GM21786 (cell line): ENCODE measurements around the gene KCTD13.
"Not testable (repeated sequence)": the region's sequence is repeated elsewhere in the genome, so short reads cannot be mapped to it uniquely, and the experiment has no call there.

Experiments used
- ATAC-seq: cut with Tn5 transposase; IDR thresholded peaks from one replicate; pipeline ENCODE4 v1.9.1; 2021; ENCODE audit not compliant: unreplicated experiment

The KCTD13 gene

DNA sequence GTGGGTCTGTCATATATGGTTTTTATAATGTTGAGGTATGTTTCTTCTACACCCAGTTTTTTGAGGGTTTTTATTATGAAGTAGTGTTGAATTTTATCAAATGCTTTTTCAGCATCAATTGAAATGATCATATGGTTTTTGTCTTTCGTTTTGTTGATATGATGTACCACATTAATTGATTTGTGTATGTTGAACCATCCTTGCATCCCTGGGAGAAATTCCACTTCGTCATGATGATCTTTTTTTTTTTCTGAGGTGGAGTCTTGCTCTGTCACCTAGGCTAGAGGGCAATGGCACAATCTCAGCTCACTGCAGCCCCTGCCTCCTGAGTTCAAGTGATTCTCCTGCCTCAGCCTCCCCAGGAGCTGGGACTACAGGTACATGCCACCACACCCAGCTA, 21.9 kb upstream of the KCTD13 start:
- no peak for ATAC-seq

DNA sequence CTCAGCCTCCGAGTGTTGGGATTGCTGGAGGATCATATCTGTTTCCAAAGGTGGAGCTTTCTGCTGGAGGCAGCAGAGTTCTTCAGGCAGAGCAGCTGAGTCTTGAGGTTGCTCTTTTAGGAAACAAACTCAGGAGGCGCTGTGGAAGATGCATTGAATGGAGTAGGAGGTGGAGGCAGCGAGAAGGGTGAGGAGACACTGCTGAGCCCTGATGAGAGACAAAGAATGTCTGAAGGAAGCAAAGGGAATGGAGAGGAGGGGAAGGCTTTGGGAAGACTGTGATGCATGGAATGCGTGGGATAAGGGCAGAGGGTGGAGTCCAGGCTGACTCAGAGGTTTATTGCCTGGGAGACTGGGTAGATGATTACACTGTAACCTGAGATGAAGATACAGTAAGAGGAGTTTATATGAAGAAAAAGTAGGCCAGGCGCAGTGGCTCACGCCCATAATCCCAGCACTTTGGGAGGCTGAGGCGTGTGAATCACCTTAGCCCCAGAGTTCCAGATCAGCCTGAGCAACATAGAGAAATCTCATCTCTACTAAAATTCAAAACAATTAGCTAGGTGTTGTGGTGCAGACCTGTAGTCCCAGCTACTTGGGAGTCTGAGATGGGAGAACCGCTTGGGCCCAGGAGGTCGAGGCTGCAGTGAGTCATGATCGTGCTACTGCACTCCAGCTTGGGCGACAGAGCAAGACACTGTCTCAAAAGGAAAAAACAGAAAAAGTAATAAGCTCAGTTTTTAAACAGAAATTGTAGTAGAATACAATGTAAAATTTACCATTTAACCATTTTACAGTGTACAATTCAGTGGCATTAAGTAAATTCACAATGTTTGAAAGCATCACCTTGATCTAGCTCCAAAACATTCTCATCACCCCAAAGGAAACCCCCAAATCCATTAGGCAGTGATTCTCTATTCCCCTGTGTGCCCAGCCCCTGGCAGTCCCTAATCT, 18.1 kb upstream of the KCTD13 start:
- ATAC-seq, result no peak

DNA sequence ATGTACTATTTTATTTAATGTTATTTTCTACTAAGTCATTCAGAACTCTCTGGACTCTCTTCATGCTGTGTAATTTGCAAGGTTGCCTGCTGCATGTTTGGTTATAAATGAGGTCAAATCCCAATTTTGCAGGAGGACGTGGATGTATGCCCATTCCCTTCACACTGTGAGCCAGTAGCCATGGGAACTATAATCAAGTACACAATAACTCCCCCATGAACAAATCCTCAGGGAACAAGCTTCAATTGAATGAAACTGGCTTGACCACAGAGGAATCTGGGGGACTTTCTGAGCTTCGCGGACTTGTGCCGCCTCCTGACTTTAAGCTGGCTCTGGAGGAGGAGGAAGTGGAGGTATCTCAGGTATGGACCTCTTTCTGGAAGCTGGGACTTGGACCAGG, 14.6 kb upstream of the KCTD13 start:
- no peak for ATAC-seq

DNA sequence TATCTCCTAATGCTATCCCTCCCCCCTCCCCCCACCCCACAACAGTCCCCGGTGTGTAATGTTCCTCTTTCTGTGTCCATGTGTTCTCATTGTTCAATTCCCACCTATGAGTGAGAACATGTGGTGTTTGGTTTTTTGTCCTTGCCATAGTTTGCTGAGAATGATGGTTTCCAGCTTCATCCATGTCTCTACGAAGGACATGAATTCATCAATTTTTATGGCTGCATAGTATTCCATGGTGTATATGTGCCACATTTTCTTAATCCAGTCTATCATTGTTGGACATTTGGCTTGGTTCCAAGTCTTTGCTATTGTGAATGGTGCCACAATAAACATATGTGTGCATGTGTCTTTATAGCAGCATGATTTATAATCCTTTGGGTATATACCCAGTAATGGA, 5.7 kb upstream of the KCTD13 start:
- ATAC-seq, result not testable (repeated sequence)

DNA sequence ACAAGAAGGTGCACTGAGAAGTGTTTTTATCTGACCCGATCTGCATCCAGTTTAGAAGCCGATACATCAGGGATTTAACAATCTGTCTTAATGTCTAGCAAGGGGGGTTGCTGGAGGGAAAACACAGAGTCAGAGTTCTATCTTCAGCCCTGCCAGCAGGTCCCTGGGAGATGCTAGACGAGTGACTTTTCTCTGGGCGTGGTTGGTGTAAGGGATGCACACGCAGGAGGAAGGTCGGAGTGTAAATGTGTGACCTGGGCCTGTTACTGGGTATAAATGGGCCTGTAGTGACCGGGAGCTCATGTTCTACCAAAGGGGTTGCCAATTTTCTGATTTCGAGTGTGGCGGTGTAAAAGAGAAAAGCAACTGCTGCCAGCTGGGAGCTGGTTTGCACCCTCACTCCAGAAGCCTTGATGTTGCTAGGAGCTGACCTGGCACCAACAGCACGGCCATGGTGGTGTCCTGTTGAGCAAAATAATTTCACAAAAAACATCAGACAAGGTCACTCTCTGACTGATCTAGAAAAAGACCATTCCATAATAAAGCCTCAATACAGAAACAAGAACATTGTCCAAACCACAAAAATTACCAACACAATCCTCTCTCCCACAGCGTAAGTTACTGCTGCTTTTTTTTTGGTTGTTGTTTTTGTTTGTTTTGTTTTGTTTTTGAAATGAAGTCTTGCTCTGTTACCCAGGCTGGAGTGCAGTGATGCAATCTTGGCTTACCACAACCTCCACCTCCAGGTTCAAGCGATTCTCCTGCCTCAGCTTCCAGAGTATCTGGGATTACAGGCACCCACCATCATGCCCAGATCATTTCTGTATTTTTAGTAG, 1.3 kb upstream of the KCTD13 start:
- no peak for ATAC-seq

DNA sequence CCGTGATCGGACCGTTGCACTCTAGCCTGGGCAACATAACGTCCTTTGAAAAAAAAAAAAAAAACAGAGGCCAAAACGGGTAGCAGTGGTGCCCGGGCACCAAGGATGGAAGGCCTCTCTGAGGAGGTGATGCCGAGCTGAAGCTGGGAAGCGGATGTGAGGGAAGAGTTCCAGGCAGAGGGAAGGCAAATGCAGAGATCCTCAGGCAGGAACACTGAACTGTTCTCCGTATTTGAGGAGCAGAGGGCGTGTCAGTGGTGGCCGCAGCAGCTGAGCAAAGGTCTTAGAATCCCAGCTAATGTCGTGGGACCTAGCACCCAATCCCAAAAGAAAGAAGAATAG, 656 bp upstream of the KCTD13 start:
- no peak for ATAC-seq

DNA sequence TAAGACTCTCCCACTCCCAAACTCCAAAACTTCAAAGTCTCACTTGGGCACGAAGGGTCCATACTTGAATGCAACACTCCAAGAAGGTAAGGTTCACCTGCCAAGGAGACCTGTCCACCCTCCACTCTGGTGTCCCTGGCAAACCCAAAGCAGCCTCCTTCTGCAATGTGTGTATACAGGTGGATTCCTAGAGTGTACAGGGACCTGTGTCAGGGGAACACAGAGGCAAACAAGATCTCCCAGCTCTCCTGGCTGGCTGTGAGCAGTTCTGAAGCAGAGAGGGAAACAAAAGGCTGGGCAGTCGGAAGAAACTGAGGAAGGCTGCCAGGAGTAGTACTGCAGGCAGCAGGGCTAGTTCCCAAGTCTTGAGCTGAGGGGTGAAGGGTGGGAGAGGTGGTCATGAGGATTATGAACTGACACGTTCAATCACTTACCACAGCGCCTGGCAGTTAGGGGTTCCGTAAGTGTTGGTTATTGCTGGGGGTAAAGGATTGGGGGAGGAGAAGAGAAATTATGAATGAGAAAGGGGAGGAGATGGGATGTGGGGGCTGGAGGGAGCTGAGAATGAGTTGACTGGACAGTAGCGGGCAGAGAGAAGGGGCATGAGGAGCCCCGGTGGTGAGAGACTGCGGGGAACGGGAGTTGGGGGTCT, 795 bp downstream of the KCTD13 start:
- ATAC-seq, result no peak

DNA sequence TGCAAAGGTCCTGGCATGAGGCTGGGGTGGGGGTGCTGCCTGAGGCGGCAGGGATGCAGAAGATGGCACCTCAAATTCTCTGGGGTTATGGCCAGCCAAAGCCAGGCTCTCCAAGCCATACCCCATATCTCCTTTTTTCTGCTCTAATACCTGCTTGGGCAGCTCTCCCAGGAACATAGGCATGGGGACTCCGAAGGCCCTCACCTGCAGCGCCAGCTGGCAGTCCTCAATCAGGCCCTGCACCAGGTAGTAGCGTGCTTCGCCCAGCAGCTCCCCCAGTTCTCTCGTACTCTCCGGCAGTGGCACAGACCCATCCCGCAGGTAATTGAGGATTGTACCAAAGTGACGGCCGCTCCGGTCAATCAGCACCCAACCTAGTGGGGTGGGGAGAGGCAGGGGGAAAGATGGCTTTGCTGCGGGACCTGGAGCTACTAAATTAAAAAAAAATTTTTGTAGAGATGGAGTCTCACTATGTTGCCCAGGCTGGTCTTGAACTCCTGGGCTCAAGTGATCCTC, 3.0 kb downstream of the KCTD13 start:
- no peak for ATAC-seq

DNA sequence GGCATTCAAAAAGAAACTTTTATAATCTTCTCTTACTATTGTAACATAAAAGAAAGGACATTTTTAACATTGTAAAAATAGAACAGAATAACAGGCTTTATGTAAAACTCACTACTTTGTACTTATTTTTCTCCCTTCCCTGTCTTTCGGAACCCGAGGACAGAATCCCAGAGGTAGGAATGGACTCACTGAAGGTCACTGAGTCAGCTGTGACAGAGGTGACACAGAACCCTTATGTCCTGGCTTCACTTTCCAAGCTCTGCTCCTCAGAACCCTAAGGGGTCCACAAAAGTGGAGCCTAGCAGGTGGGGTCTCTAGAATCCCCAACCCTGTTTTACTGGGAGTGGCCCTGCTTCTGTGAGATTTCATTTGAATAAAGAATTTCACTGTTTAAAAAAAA, 3.7 kb downstream of the KCTD13 start:
- no peak for ATAC-seq

DNA sequence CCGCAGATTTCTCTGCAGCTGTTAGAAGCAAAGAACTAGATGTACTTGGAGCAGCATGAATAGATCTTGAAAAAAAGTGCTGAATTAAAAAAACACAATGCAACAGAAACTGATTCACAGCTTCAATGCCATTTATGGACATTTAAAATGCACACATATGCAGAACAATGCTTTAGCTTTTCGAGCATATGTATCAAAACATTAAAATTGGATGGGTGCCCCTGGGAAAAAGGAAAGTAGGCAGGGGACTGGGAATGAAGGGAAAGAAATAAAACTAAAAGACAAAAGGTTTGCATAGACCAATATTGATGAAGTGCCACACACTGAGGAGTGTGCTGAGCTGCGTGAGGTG, 5.0 kb downstream of the KCTD13 start:
- ATAC-seq, result no peak

DNA sequence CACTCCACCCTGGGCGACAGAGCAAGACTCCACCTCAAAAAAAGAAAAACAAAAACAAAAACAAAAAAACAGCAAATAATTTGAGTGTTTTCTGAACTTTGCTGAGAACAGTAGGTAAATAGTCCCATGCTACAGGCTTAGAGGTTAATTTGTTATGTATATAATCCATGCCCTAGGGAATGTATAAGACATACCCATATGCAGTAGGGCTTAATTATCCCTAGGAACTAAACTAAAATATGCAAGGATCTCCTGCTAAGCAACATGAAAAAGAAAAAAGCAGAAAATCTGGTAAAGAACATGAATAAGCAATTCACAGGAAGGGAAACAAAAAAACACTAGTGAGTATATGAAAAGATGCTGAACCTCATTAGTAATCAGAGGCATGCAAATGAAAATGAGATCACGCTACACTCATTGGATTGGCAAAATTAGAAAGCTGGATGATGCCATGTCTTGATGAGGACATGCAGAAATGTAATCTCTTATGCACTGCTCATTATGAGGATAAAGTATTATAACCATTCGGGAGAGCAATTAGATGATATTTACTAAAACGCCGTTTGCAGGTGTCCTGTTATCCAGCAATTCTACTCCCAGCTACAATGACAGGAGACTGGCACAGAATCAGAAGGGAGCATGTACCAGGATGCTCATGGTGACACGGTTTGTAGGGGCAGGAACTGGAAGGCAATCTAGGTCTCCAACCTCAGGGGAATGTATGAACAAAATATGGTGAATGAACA, 5.6 kb downstream of the KCTD13 start:
- ATAC-seq, result no peak

DNA sequence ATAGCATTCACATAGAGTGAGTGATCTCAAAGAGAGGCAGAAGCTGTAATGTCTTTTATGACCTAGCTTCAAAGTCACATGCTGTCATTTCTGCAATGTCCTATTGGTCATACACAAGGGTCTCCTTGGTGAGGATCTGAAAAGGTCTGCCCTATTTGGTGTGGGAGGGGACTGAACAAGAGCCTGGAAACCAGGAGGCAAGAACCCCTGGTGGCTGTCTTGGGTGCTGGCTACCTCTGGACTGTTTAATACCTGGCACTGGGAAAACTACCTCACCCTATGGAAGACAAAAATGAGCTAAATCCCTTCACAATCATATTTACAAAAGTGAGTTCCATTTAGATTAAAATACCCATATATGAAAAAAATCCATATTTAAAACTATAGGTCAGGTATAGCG, 9.0 kb downstream of the KCTD13 start:
- no peak for ATAC-seq

DNA sequence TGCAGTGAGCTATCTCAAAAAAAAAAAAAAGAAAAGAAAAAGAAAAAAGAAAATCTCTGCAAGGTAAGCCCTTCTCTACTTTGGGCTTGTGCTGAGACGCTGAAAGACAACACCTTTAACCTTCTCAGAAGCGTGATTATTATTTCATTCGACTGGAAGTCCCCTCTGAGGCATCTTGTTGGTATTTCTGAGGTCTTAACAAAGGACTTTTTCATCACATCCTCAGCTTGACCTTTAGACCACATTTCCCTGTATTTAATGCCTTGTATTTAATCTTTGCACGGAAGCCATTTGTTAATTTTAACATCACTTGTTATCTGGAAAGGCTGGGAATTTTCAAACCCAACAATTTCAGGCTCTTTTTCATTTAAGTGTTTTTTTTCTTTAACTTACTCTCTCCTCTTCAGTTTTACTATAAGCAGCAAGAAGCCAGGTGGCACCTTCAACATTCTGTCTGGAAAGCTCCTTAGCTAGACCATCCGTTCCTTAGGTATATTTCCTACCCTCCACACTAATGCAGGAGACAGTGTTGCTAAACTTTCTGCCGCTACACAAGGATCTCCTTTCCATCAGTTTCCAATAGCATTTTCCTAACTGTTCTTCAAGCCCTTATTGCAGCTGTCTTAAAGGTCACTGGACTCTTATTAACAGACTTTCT, 10.3 kb downstream of the KCTD13 start:
- ATAC-seq, result no peak

DNA sequence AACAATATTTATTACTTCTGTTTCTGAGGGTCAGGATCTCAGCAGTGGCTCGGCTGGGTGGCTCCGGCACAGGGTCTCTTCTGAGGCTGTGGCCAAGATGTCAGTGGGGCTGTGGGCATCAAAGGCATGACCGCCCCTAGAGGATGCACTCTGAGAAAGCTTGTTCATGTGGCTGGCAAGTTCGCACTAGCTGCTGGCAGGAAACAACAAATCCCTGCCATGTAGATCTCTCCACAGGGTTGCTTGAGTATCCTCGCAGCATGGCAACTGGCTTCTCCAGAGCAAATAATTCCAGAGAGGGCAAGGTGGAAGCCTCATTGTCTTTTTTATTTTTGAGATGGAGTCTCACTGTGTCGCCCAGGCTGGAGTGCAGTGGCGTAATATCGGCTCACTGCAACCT, 12.5 kb downstream of the KCTD13 start:
- no peak for ATAC-seq

DNA sequence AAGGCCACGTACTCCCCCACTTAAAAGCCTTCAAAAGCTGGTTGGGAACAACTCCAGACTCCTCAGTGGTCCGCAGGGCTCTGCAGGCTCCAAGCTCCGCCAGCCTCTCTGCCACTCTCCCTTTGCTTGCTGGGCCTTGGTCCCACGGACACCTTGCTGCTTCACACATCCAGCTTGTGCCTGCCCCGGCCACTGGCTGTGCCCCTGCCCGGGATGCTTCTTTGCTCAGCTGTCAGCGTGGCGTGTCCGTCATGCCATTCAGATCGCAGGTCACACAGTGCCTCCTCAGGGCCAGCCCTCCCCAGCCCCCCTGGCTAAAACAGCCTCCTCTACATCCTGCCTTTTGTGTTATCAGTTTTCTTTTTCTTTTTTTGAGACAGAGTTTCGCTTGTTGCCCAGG, 13.9 kb downstream of the KCTD13 start:
- no peak for ATAC-seq

DNA sequence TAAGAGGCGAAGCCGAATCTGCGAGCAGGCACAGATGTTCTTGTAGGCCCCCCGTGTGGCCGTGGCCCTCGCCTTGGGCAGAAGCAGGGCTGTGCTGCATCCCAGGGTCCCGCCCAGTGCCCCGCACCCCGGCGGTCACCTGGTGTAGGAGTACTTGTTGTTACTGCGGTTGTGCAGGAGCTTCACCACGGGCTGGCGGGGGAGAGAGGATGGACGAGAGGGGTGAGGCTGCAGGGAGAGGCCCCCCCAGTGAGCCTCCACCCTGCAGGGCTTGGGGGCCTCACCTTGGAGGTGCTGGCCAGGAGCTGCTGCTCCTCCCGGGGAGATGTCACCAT, 14.4 kb downstream of the KCTD13 start:
- ATAC-seq, result no peak

DNA sequence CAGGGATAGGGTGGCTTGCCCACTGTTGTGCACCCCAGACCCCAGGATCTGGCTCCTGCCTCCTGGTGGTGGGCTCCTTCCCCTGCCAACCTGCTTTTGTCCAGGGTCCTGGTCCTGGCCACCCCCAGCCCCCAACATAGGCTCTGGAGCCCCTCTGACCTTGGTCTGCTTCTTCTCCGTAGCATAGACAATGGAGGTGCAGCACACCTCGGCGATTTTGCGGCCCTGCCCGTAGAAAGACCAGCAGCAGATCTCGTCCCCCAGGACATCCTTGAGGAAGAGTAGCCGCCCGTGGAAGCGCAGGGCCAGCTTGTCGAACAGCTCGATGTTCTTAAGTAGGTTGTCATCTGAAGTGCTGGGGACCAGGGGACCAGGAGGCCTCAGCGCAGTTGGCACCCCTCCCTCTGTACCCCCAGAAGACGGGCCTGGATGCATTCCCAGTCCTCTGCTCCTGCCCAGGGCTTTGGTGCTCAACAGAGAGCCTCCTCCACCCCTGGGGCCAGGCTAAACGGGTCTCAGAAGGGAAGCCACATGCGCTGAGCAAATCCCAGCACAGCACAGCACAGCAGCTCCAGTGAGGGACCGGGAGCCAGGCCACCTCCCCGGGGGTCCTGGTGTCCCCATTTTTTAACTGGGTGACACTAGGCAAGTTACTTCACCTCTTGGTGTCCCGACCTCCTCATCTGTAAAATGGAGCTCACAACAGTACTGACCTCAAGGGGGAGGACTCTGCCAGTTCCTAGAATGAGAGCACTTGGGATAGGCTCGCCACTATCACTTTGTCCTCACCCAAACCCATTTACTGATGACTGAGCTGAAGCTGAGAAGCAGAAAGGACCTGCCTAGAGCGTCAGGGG, 15.0 kb downstream of the KCTD13 start:
- ATAC-seq, result no peak

DNA sequence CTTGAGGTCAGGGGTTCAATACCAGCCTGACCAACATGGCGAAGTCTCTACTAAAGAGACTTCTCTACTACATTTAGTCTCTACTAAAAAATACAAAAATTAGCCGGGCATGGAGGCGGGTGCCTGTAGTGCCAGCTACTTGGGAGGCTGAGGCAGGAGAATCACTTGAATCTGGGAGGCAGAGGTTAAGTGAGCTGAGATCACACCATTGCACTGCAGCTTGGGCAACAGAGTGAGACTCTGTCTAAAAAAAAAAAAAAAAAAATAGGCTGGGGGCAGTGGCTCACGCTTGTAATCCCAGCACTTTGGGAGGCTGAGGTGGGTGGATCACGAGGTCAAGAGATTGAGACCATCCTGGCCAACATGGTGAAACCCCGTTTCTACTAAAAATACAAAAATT, 16.2 kb downstream of the KCTD13 start:
- ATAC-seq, result not testable (repeated sequence)

DNA sequence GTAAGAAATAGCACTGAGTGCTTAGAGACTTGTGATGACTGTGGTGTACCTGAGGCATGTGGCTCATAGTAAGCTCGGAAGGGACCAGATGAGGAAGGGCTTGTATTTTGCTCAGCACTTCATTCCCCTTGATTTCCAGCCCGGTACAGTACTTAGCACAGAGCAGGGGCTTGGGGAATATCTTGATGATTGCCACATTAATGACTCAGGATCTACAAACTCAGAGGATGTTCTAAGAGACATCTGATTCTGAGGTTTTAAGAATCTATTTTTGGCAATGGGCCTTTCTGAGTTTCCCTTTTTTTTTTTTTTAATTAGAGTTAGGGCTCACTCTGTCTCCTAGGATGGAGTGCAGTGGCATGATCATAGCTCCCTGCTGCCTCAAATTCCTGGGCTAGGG, 16.6 kb downstream of the KCTD13 start:
- ATAC-seq, result no peak
